ENCODE data around the gene CDH4. TPM values are rescaled to one million over a fixed set of nuclear protein-coding genes. Genes with fewer than 3 reads are reported as not detected.

The CDH4 gene
- total RNA-seq, 1 experiment from 2014 or later = not detected

GRCh38 chr20:61345656-61346055, 93.6 kb downstream of the CDH4 start:
- BruUV-seq (replicated peaks) = no TSS peak
- Histone ChIP-seq H3K27me3 (ENCODE audit: insufficient read depth, low read depth) (peaks cover 94% of the 10 kb centered on the region), H3F3A (ENCODE audit: insufficient read depth, low read depth) (no peaks in the 10 kb centered on the region), H3K9me2 (ENCODE audit: insufficient read depth) (no peaks in the 10 kb centered on the region), H3K4me3 (no peak overlapping the region), H3K4me2 (no peak overlapping the region), H3K36me3 (ENCODE audit: low read depth) (no peaks in the 10 kb centered on the region), H3K9me3 (ENCODE audit: insufficient read depth, low read depth) (no peaks in the 10 kb centered on the region), H4K20me1 (ENCODE audit: insufficient read depth) (no peaks in the 10 kb centered on the region), H3K79me2 (ENCODE audit: low read depth) (no peaks in the 10 kb centered on the region), H3K4me1 (replicated peaks; ENCODE audit: insufficient read depth) (no peaks in the 10 kb centered on the region), H3K27ac (no peak overlapping the region), H2AFZ (no peak overlapping the region)
- CTCF ChIA-PET = no interaction called here
- POLR2A ChIA-PET (ENCODE audit: unreplicated experiment) = no interaction called here
- intact Hi-C loops (cut with micrococcal nuclease; ENCODE audit: unreplicated experiment) = no loop called here
- DNase-seq = no peak
- no peak for TF ChIP-seq CTCF (conservative IDR thresholded peaks at IDR 0.05)

GRCh38 chr20:61346996-61347395, 94.9 kb downstream of the CDH4 start:
- intact Hi-C loops (cut with micrococcal nuclease; ENCODE audit: unreplicated experiment) = no loop called here

GRCh38 chr20:61347443-61347842, 95.4 kb downstream of the CDH4 start:
- CTCF ChIA-PET = no interaction called here

More at GRCh38 chr20:61346996-61347395, 94.9 kb downstream of the CDH4 start:
- no peak overlapping the region for H3K27ac ChIP-seq
- H2AFZ ChIP-seq = no peak overlapping the region
- ChIA-PET CTCF (no interaction called here), POLR2A (ENCODE audit: unreplicated experiment) (no interaction called here)
- no peaks in the 10 kb centered on the region for H3K9me2 ChIP-seq (ENCODE audit: insufficient read depth)
- H3K4me2 ChIP-seq = no peak overlapping the region
- H3K4me1 ChIP-seq (replicated peaks; ENCODE audit: insufficient read depth) = no peaks in the 10 kb centered on the region
- H3K27me3 ChIP-seq (ENCODE audit: insufficient read depth, low read depth) = peaks cover 89% of the 10 kb centered on the region
- H3K79me2 ChIP-seq (ENCODE audit: low read depth) = no peaks in the 10 kb centered on the region
- no peaks in the 10 kb centered on the region for H3F3A ChIP-seq (ENCODE audit: insufficient read depth, low read depth)
- DNase-seq = no peak
- no peaks in the 10 kb centered on the region for H3K36me3 ChIP-seq (ENCODE audit: low read depth)
- TF ChIP-seq CTCF (conservative IDR thresholded peaks at IDR 0.05) (no peak), EZH2 (IDR thresholded peaks at IDR 0.05; ENCODE audit: low read depth) (no peak)
- H3K9me3 ChIP-seq (ENCODE audit: insufficient read depth, low read depth) = no peaks in the 10 kb centered on the region
- no TSS peak for BruUV-seq (replicated peaks)
- no peak overlapping the region for H3K4me3 ChIP-seq
- no peaks in the 10 kb centered on the region for H4K20me1 ChIP-seq (ENCODE audit: insufficient read depth)

More at GRCh38 chr20:61347443-61347842, 95.4 kb downstream of the CDH4 start:
- Histone ChIP-seq H3K9me2 (ENCODE audit: insufficient read depth) (no peaks in the 10 kb centered on the region), H3K4me2 (no peak overlapping the region), H3K27me3 (ENCODE audit: insufficient read depth, low read depth) (peaks cover 88% of the 10 kb centered on the region), H3K4me3 (no peak overlapping the region), H4K20me1 (ENCODE audit: insufficient read depth) (0 out of 2 replicates have a peak, but pooled peaks cover 2% of the 10 kb centered on the region), H3K79me2 (ENCODE audit: low read depth) (no peaks in the 10 kb centered on the region), H2AFZ (no peak overlapping the region), H3K4me1 (replicated peaks; ENCODE audit: insufficient read depth) (no peaks in the 10 kb centered on the region), H3K9me3 (ENCODE audit: insufficient read depth, low read depth) (no peaks in the 10 kb centered on the region), H3F3A (ENCODE audit: insufficient read depth, low read depth) (no peaks in the 10 kb centered on the region), H3K27ac (no peak overlapping the region), H3K36me3 (ENCODE audit: low read depth) (no peaks in the 10 kb centered on the region)
- DNase-seq = no peak
- no TSS peak for BruUV-seq (replicated peaks)
- intact Hi-C loops (cut with micrococcal nuclease; ENCODE audit: unreplicated experiment) = no loop called here
- POLR2A ChIA-PET (ENCODE audit: unreplicated experiment) = no interaction called here
- no peak for TF ChIP-seq CTCF (conservative IDR thresholded peaks at IDR 0.05)
- TF ChIP-seq EZH2 (IDR thresholded peaks at IDR 0.05; ENCODE audit: low read depth) = no peak
